Measurements from ENCODE around the gene GNAT1. TPM values are rescaled to one million over a fixed set of nuclear protein-coding genes. Genes with fewer than 3 reads are reported as not detected.
A peak's percentile ranks its signal among the peaks of the same experiment; 100 is the strongest.
"Not testable (repeated sequence)": the region's sequence is repeated elsewhere in the genome, so short reads cannot be mapped to it uniquely, and the experiment has no call there.

GNAT1 gene
- total RNA-seq, 2 experiments from 2014 or later, result not detected

GRCh38 chr3:50220109-50220508 is 28.7 kb downstream of the GNAT1 start:
- POLR2A ChIA-PET, result no interaction called here
- no peaks in the 10 kb centered on the region for H3K4me1 Mint-ChIP-seq (ENCODE audit: low read depth)
- intact Hi-C loops (cut with micrococcal nuclease), result no loop called here

DNA sequence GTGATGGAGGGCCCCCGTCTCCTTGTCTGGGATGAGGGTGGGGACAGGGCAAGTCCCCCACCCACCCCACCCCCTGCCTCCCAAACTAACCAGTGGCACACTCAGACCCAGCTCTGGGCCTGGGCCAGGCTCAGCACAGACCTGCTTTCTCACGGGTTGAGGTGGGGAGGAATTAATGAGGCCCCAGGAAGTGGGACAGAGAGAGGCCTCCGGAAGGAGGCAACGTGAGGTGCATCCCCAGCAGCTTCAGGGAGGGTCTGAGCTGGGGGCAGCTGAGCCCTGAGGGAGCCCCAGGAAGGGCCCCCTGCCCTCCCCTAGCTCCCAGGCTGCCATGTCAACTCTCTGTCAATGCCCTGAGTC is 29.6 kb downstream of the GNAT1 start:
- H3K4me1 Mint-ChIP-seq (ENCODE audit: low read depth), result peaks cover 3% of the 10 kb centered on the region
- intact Hi-C loops (cut with micrococcal nuclease), result no loop called here
- no peak for DNase-seq
- ChIA-PET CTCF (interaction anchor here (0.6 to 8.9 kb wide), 6 partner anchors 16 to 51 kb away, joined by 3 to 68 read pairs (median 6); partner anchors contain the start of gene GNAT1), POLR2A (no interaction called here)
- H3K27me3 Mint-ChIP-seq, result no peaks in the 10 kb centered on the region
- no peak overlapping the region for H3K4me3 Mint-ChIP-seq
- H3K36me3 Mint-ChIP-seq, result no peaks in the 10 kb centered on the region
- H3K9me3 Mint-ChIP-seq, result no peaks in the 10 kb centered on the region
- no peak overlapping the region for H3K27ac Mint-ChIP-seq

More at GRCh38 chr3:50220109-50220508, 28.7 kb downstream of the GNAT1 start:
- Mint-ChIP-seq H3K9me3 (no peaks in the 10 kb centered on the region), H3K27me3 (no peaks in the 10 kb centered on the region), H3K36me3 (no peaks in the 10 kb centered on the region), H3K4me3 (no peak overlapping the region), H3K27ac (no peak overlapping the region)
- CTCF ChIA-PET, result interaction anchor here (1.0 to 8.9 kb wide), 3 partner anchors 26 to 52 kb away, joined by 6 to 68 read pairs (median 7); no protein-coding TSS in a partner anchor
- DNase-seq, result no peak

DNA sequence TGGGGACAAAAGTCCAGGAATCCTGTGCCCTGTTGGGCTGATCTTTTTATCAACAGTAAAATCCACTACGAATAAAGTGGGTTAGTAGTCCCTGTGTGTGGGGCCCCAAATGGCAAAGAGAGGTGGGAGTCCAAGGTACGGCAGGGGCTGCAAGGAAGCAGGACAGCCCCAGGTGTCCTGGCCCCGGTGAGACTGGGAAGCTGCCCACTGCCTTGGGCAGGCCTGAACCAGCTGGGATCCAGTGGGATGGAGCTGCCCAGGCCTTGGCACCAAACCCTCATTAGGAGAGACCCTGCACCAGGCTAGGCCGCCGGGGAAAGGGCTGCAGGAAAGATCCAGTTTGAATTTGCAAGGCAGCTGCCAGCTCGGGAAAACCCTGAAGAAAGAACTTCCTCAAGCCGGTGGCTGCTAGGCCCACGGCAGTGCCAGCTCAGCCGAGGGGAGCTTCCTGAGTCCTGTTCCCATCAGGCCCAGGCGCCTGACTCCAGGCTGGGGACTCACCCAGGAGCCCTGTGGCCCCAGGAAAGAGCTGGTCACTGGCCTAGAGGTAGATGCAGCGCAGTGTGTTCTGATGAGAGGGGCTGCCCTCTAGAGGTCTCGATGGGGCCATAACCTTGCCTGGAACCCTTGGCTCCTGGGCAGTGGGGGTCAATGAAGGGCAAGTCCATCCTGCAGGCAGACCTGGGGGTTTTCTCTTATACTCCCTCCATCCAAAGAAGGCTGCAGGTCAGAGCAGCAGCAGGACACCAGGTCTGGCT is 30.2 kb downstream of the GNAT1 start:
- H3K36me3 Mint-ChIP-seq, result no peaks in the 10 kb centered on the region
- no peak overlapping the region for H3K27ac Mint-ChIP-seq
- intact Hi-C loops (cut with micrococcal nuclease), result no loop called here
- ChIA-PET POLR2A (no interaction called here), CTCF (interaction anchor here (0.5 to 8.9 kb wide), 5 partner anchors 25 to 1280 kb away, joined by 3 to 68 read pairs (median 6); partner anchors contain the start of gene GNAT1)
- peaks cover 5% of the 10 kb centered on the region for H3K4me1 Mint-ChIP-seq (ENCODE audit: low read depth)
- DNase-seq, result no peak
- H3K27me3 Mint-ChIP-seq, result no peaks in the 10 kb centered on the region
- no peak overlapping the region for H3K4me3 Mint-ChIP-seq
- H3K9me3 Mint-ChIP-seq, result no peaks in the 10 kb centered on the region

GRCh38 chr3:50222169-50222528 is 30.7 kb downstream of the GNAT1 start:
- Mint-ChIP-seq H3K4me3 (no peak overlapping the region), H3K36me3 (no peaks in the 10 kb centered on the region), H3K27ac (no peak overlapping the region), H3K27me3 (no peaks in the 10 kb centered on the region), H3K9me3 (no peaks in the 10 kb centered on the region), H3K4me1 (ENCODE audit: low read depth) (peaks cover 8% of the 10 kb centered on the region)
- POLR2A ChIA-PET, result no interaction called here
- intact Hi-C loops (cut with micrococcal nuclease), result no loop called here
- no peak for DNase-seq
- CTCF ChIA-PET, result interaction anchor here (0.5 to 8.9 kb wide), 4 partner anchors 25 to 1281 kb away, joined by 3 to 68 read pairs (median 6); partner anchors contain the start of gene GNAT1

DNA sequence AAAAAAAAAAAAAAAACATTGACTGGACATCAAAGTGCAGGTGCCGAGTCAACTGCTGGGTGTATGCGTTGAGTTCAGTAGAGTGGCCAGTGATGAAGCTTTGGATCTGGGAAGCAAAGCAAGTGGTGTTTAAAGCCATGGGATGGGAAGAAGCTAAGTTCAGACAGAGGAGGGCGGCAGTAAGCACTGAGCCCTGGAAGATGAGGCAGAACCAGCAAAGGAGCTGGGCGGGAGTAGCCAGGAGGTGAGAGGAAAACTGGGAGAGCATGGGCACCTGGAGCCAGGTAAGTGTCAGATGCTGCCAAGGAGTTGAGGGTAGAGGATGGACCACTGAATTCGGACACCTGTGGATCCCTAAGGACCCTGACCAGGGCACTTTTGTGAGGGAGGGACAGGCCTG is 33.2 kb downstream of the GNAT1 start:
- Mint-ChIP-seq H3K36me3 (no peaks in the 10 kb centered on the region), H3K4me1 (ENCODE audit: low read depth) (peaks cover 17% of the 10 kb centered on the region), H3K9me3 (no peaks in the 10 kb centered on the region), H3K27me3 (no peaks in the 10 kb centered on the region), H3K4me3 (no peak overlapping the region), H3K27ac (no peak overlapping the region)
- ChIA-PET POLR2A (no interaction called here), CTCF (interaction anchor here (1.2 to 14.8 kb wide), 9 partner anchors 9 to 105 kb away, joined by 3 to 307 read pairs (median 24); partner anchors contain the start of genes GNAT1, HYAL3, NAA80 and SLC38A3)
- DNase-seq, result no peak
- intact Hi-C loops (cut with micrococcal nuclease), result no loop called here

DNA sequence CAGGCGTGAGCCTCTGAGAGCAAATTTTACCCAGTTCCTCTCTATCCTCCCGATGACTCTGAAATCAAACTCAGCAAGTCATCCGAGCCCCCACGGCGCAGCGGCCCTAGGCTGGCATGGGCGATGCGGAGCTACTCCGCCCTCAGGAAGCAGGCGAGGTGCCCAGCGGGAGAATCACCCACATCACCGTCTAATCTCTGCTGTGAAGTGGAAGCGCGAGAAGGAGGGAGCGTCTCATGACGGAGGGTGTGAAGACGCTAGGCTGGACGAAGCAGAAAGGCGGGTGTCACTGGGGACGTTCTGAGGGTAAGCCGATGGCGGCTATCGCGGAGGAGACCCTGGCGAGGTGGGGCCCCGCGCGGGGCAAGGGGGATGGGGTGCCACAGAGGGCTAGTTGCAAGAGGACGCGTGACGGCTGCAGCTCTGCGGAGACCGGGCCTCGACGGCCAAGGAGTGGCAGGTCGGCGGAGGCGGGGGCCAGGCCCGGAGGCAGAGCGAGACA is 35.5 kb downstream of the GNAT1 start:
- Mint-ChIP-seq H3K9me3 (no peaks in the 10 kb centered on the region), H3K27ac (peak overlapping the region; percentile 76), H3K36me3 (no peaks in the 10 kb centered on the region), H3K27me3 (no peaks in the 10 kb centered on the region), H3K4me3 (peak overlapping the region; percentile 81), H3K4me1 (ENCODE audit: low read depth) (peaks cover 17% of the 10 kb centered on the region)
- peak; percentile 66 for DNase-seq
- ChIA-PET CTCF (interaction anchor here (0.6 to 14.8 kb wide), 24 partner anchors 10 to 673 kb away, joined by 3 to 307 read pairs (median 6); partner anchors contain the start of genes BSN, GNAI2, GNAT1 and HYAL3), POLR2A (interaction anchor here (0.9 to 2.8 kb wide), 5 partner anchors 10 to 110 kb away, joined by 3 to 18 read pairs (median 8); partner anchors contain the start of gene GNAI2)
- intact Hi-C loops (cut with micrococcal nuclease), result loop anchor here (1.0 kb wide), 6 partner anchors 8 to 106 kb away; no protein-coding TSS in a partner anchor

- no peaks in the 10 kb centered on the region for H3K9me3 Mint-ChIP-seq
- H3K36me3 Mint-ChIP-seq, result no peaks in the 10 kb centered on the region
- no peaks in the 10 kb centered on the region for H3K27me3 Mint-ChIP-seq
- ChIA-PET CTCF (interaction anchor here (0.7 to 14.8 kb wide), 16 partner anchors 9 to 107 kb away, joined by 3 to 307 read pairs (median 18); partner anchors contain the start of genes GNAI2, GNAT1, HYAL3 and IFRD2), POLR2A (interaction anchor here (0.9 to 2.8 kb wide), 6 partner anchors 9 to 64 kb away, joined by 3 to 18 read pairs (median 8); partner anchors contain the start of genes GNAI2 and IFRD2)
- intact Hi-C loops (cut with micrococcal nuclease), result loop anchor here (1.0 kb wide), 4 partner anchors 8 to 46 kb away; no protein-coding TSS in a partner anchor
- H3K27ac Mint-ChIP-seq, result peak overlapping the region; percentile 90
- peak overlapping the region; percentile 94 for H3K4me3 Mint-ChIP-seq
- peak; percentile 94 for DNase-seq
- peaks cover 17% of the 10 kb centered on the region for H3K4me1 Mint-ChIP-seq (ENCODE audit: low read depth)
These were observed 36.2 kb downstream of the GNAT1 start for GRCh38 chr3:50227390-50228183.

DNA sequence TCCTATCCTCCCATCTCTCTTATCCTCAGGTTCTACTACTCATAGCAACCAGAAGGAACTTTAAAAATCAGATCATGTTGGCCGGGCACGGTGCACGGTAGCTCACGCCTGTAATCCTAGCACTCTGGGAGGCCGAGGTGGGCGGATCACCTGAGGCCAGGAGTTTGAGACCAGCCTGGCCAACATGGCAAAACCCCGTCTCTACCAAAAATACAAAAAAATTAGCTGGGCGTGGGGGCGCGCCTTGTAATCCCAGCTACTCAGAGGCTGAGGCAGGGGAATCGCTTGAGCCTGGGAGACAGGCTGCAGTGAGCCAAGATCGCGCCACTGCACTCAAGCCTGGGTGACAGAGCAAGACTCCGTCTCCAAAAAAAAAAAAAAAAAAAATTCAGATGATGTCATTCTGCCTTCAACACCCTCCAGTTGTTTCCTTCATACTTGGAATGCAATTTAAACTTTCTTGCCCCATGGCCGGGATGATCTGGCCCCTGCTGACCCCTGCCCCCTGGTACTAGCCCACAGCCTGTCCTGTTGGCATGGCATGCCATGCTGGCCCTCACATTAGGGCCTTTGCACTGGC is 36.9 kb downstream of the GNAT1 start:
- H3K27ac Mint-ChIP-seq, result peak overlapping the region; percentile 90
- H3K27me3 Mint-ChIP-seq; DNase-seq; H3K9me3 Mint-ChIP-seq; intact Hi-C loops (cut with micrococcal nuclease); H3K36me3 Mint-ChIP-seq: not testable (repeated sequence)
- CTCF ChIA-PET, result interaction anchor here (1.7 to 14.8 kb wide), 7 partner anchors 9 to 45 kb away, joined by 4 to 307 read pairs (median 45); partner anchors contain the start of genes GNAI2 and GNAT1
- peak overlapping the region; percentile 94 for H3K4me3 Mint-ChIP-seq
- POLR2A ChIA-PET, result interaction anchor here (0.9 to 2.8 kb wide), 5 partner anchors 9 to 63 kb away, joined by 4 to 18 read pairs (median 8); partner anchors contain the start of genes GNAI2 and IFRD2
- peaks cover 17% of the 10 kb centered on the region for H3K4me1 Mint-ChIP-seq (ENCODE audit: low read depth)

- Mint-ChIP-seq H3K36me3 (no peaks in the 10 kb centered on the region), H3K4me3 (no peak overlapping the region), H3K9me3 (no peaks in the 10 kb centered on the region), H3K4me1 (ENCODE audit: low read depth) (peaks cover 17% of the 10 kb centered on the region), H3K27me3 (no peaks in the 10 kb centered on the region), H3K27ac (no peak overlapping the region)
- CTCF ChIA-PET, result interaction anchor here (1.7 to 14.8 kb wide), 7 partner anchors 8 to 44 kb away, joined by 4 to 307 read pairs (median 45); partner anchors contain the start of genes GNAI2 and GNAT1
- POLR2A ChIA-PET, result interaction anchor here (0.8 to 1.0 kb wide), 2 partner anchors 49 to 108 kb away, joined by 3 read pairs; no protein-coding TSS in a partner anchor
- intact Hi-C loops (cut with micrococcal nuclease), result no loop called here
- DNase-seq, result no peak
These were observed 38.1 kb downstream of the GNAT1 start for GRCh38 chr3:50229490-50229889.

- no peaks in the 10 kb centered on the region for H3K27me3 Mint-ChIP-seq
- ChIA-PET CTCF (interaction anchor here (1.1 to 14.8 kb wide), 4 partner anchors 14 to 38 kb away, joined by 3 to 307 read pairs (median 50); no protein-coding TSS in a partner anchor), POLR2A (interaction anchor here (0.8 kb wide), 1 partner anchor 107 kb away, joined by 3 read pairs; no protein-coding TSS in a partner anchor)
- DNase-seq, result no peak
- H3K4me1 Mint-ChIP-seq (ENCODE audit: low read depth), result peaks cover 19% of the 10 kb centered on the region
- intact Hi-C loops (cut with micrococcal nuclease), result no loop called here
- no peaks in the 10 kb centered on the region for H3K9me3 Mint-ChIP-seq
- H3K27ac Mint-ChIP-seq, result no peak overlapping the region
- no peak overlapping the region for H3K4me3 Mint-ChIP-seq
- no peaks in the 10 kb centered on the region for H3K36me3 Mint-ChIP-seq
These were observed 38.8 kb downstream of the GNAT1 start for GRCh38 chr3:50230104-50230793.

GRCh38 chr3:50230794-50231125 is 39.4 kb downstream of the GNAT1 start:
- Mint-ChIP-seq H3K4me3 (no peak overlapping the region), H3K4me1 (ENCODE audit: low read depth) (peaks cover 22% of the 10 kb centered on the region), H3K27ac (no peak overlapping the region), H3K36me3 (no peaks in the 10 kb centered on the region), H3K27me3 (no peaks in the 10 kb centered on the region), H3K9me3 (no peaks in the 10 kb centered on the region)
- intact Hi-C loops (cut with micrococcal nuclease), result no loop called here
- CTCF ChIA-PET, result interaction anchor here (1.1 to 14.8 kb wide), 4 partner anchors 13 to 39 kb away, joined by 3 to 307 read pairs (median 50); no protein-coding TSS in a partner anchor
- no peak for DNase-seq
- POLR2A ChIA-PET, result no interaction called here

Measured in activated CD4-positive, alpha-beta memory T cell treated with anti-CD3 and anti-CD28 coated beads for 36 hours (primary cell).